Measurements from ENCODE around the gene GDAP1L1.

Gene GDAP1L1

DNA sequence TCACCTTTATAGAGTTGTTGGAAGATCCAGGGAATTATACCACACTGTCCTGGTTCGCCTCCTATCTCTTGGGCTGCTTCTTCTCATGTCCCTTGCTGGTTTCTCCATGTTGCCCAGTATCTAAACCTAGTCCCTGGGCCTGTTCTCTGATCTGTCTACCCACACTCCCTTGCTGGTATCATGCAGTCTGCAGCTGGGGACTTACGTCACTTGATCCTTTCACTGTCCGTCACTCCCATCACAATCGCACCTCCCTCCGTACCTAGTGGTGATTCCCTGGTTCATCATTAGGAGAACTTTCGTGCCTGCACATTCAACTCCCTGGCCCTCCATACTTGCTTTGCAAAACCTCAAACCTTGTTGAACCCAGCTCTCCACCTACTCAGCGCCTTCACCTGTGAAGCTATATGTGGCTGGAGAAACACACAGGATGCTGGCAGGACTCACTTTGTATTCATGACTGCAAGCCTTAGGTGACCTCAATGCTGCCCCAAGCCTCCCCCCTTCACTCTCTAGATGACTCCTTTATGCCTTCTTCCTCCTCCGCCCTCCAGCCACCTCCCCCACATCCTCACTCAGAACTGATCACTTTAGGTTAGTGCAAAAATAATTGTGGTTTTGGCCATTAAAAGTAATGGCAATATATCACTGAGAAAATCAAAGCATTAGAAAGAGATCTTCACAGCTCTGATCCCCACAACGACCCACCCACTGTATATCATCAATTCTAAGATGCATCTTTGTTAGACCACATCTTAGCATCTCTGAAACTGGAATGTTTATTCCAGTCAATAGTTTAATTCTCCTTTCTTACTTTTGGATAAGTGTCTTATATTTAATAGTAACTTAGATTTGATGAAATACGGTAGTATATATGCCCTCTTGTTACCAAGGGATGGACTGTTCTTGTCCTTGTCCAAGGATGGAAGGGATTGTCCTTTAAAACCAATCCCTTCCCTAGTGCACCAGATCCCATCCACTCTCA lies 26.4 kb downstream of the GDAP1L1 start:
- H3K4me3 ChIP-seq (ENCODE audit: low read length) = no peak overlapping the region
- TF ChIP-seq, protein P1, sequence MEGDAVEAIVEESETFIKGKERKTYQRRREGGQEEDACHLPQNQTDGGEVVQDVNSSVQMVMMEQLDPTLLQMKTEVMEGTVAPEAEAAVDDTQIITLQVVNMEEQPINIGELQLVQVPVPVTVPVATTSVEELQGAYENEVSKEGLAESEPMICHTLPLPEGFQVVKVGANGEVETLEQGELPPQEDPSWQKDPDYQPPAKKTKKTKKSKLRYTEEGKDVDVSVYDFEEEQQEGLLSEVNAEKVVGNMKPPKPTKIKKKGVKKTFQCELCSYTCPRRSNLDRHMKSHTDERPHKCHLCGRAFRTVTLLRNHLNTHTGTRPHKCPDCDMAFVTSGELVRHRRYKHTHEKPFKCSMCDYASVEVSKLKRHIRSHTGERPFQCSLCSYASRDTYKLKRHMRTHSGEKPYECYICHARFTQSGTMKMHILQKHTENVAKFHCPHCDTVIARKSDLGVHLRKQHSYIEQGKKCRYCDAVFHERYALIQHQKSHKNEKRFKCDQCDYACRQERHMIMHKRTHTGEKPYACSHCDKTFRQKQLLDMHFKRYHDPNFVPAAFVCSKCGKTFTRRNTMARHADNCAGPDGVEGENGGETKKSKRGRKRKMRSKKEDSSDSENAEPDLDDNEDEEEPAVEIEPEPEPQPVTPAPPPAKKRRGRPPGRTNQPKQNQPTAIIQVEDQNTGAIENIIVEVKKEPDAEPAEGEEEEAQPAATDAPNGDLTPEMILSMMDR (conservative IDR thresholded peaks at IDR 0.05; ENCODE audit: low read depth, low read length) = no peak
- DNase-seq (ENCODE audit: low read depth) = no peak

DNA sequence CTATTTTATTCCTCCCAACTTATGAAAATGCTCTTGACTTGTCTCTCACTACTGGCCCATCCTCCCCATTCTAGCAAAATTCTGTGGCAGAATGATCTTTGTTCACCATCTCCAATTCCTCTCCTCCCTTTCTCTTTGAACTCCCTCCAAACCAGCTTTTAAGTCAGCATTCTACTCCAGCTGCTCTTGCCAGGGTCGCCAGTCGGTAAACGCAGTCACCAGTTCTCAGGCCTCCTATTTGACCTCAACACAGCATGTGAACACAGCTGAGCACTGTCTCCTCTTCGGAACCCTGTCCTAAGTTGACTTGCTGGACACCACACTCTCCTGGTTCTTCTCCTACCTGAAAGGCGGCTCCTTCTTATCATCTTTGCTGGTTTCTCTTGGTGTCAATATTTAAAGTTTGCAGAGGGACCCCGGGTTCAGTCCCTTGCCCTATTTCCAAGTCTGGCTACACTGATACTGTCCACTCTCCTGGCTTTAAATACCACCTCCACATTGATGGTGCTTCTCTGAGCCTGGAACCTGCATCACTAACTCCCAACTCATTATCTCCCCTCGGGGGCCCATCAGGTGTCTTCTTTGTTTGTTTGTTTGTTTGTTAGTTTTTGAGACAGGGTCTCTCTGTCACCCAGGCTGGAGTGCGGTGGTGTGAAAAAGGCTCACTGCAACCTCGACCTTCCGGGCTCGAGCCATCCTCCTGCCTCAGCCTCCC lies 27.4 kb downstream of the GDAP1L1 start:
- DNase-seq (ENCODE audit: low read depth) = no peak
- no peak overlapping the region for H3K4me3 ChIP-seq (ENCODE audit: low read length)
- TF ChIP-seq, protein P1 (conservative IDR thresholded peaks at IDR 0.05; ENCODE audit: low read depth, low read length) = no peak

DNA sequence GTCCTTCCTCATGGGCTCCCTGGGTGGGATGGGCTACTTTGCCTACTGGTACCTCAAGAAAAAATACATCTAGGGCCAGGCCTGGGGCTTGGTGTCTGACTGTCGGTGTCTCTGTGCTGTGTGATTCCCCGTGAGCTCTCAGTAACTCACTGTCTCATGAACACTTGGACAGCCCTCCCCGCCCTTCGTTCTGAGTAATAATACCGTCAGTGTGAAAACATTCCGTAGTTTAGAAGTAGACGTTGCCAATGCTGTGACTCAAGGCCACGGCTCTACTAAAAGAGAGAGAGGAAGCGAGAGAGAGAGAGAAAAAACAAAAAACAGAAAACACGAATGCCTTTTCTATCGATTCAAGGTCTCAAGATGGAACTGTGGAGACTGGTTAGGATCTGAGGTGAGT lies 32.1 kb downstream of the GDAP1L1 start:
- no peak for DNase-seq (ENCODE audit: low read depth)
- TF ChIP-seq, protein P1 (conservative IDR thresholded peaks at IDR 0.05; ENCODE audit: low read depth, low read length) = no peak

DNA sequence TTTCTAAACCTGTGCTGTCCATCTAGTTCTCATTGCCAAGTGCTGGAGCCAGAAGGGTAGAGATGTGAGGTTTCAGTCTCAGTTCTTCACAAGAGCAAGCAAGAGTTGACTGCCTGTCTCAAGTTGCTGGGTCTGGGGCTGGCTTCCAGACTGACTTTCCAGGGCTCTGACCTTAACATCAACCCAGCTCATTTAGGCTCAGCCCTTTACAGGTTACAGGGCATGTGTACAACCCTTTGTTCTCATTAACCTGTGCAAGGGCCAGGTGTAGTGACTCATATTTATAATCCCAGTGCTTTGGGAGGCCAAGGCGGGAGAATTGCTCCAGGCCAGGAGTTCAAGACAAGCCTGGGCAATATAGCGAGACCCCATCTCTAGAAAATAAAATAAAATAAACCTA lies 33.3 kb downstream of the GDAP1L1 start:
- DNase-seq (ENCODE audit: low read depth) = no peak
- TF ChIP-seq, protein P1 (conservative IDR thresholded peaks at IDR 0.05; ENCODE audit: low read depth, low read length) = no peak
- no peak overlapping the region for H3K4me3 ChIP-seq (ENCODE audit: low read length)

More for the DNA sequence above, 32.1 kb downstream of the GDAP1L1 start:
- H3K4me3 ChIP-seq (ENCODE audit: low read length) = no peak overlapping the region

DNA sequence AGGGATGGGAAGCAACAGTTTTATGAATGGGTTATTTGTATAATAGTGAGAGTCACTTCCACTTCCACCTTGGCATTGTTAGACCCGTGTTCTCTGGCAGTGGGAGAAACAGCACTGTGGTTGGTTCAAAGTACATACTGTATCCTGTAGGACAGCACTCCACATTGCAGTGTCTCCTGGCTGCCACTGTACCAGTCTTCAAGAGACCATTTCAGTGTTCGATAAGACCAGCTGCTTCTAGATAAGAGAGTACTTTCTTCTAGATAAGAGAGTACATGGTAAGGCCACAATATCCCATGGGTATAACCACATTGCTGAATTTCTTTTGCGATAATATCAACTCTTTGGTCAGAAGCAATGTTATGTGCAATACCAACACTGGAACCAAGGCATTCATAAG lies 35.1 kb downstream of the GDAP1L1 start:
- TF ChIP-seq, protein P1 (conservative IDR thresholded peaks at IDR 0.05; ENCODE audit: low read depth, low read length) = no peak
- DNase-seq (ENCODE audit: low read depth) = no peak
- no peak overlapping the region for H3K4me3 ChIP-seq (ENCODE audit: low read length)

DNA sequence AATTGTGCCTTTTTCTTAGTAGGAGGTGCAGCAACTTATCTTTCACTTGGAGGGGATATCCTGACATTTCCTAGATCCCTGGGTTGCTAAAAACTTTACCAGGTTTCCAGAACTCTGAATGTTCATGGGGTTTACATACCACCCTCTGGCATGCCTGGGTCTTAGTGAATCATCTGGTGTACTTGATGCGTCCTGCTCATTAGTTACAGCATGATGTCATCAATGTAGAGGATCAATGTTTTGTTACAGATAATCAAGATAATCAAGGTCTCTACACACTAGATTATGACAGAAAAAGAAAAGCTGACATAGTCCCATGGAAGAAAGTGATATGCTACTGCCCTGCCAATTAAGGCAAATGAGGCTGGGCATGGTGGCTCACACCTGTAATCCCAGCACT lies 36.9 kb downstream of the GDAP1L1 start:
- no peak overlapping the region for H3K4me3 ChIP-seq (ENCODE audit: low read length)
- no peak for DNase-seq (ENCODE audit: low read depth)
- TF ChIP-seq, protein P1 (conservative IDR thresholded peaks at IDR 0.05; ENCODE audit: low read depth, low read length) = no peak
